Stimulated activated CD8-positive, alpha-beta memory T cell treated with anti-CD3 and anti-CD28 coated beads, Interleukin-7, amount 100 ng/mL, for 24 hours (primary cell): ENCODE results near the gene CDH13.
A peak's percentile ranks its signal among the peaks of the same experiment; 100 is the strongest.

Experiments used
- DNase-seq: peaks from one replicate; pipeline ENCODE4 v3.0.0-alpha.2; 2020; ENCODE audit warnings: low read depth

Gene CDH13

DNA sequence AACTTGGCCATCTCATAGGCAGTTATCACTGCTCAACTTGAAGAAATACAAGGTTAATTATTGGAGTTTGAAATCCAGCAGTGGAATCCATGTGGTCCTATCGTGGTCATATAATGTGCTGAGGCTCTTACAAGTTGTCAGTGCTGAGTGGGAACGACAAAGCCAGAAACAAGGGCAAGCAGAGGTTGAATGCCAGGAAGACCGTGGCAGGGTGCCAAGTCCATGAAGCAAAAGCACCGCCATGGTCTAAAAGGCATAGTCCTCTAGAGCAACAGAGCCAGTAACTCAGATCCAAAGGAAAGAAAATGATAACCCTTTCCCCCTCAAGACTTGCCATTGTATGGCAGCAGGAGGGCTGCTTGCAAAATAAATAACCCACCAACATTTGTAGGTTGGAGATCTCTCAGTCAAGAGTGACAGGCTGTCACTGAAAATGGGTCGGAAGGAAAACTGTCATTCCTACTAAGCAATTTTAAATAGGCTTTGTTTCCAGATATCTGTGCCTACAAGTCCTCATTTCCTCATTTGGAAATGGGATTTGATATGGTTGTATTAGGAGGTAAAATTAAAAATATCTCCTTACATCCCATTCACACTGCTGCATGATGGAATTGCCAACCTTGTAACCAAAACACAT is 1144.7 kb downstream of the CDH13 start:
- no peak for DNase-seq

- DNase-seq, result no peak
These were observed 1146.0 kb downstream of the CDH13 start for GRCh38 chr16:83772806-83773205.

DNA sequence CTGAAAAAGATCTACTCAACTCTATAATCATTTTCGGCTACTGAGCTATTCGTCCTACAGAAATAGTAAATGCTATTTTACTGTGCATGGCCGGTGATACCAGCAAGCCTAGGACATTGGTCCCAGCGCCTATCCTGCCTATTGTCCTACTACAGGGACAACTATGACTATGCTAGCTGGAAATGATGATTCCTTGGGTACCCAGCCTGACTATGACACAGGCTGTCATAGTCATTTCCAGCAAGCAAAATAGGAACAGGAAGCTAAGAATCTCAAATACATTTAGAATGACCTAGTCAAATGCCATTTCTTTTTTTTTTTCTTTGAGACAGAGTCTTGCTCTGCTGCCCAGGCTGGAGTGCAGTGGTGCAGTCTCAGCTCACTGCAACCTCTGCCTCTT is 1147.3 kb downstream of the CDH13 start:
- no peak for DNase-seq

DNA sequence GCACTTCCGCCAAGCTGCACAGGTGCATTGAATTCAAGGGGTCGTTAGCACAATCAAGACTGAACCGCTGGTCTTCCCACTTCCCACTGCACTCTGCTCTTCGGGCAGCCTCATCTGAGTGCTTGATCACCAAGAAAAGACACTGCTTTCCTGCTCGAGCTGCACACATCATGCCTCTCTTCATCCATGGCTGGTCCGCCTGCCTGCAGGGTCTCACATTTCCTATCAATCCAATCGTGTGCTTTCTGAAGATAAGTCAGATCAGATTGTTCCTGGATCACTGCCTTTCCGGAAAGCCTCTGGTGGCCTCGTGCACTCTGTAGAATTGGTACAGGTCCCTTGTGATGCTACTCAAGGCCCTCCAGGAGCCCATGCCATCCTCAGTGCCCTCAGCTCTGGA is 1150.2 kb downstream of the CDH13 start:
- no peak for DNase-seq

GRCh38 chr16:83779886-83780285 is 1153.1 kb downstream of the CDH13 start:
- DNase-seq, result no peak

- no peak for DNase-seq
These were observed 1158.7 kb downstream of the CDH13 start for GRCh38 chr16:83785455-83785854.

- DNase-seq, result no peak
These were observed 1163.1 kb downstream of the CDH13 start for GRCh38 chr16:83789642-83790401.

- no peak for DNase-seq
These were observed 1165.1 kb downstream of the CDH13 start for GRCh38 chr16:83791916-83792315.

DNA sequence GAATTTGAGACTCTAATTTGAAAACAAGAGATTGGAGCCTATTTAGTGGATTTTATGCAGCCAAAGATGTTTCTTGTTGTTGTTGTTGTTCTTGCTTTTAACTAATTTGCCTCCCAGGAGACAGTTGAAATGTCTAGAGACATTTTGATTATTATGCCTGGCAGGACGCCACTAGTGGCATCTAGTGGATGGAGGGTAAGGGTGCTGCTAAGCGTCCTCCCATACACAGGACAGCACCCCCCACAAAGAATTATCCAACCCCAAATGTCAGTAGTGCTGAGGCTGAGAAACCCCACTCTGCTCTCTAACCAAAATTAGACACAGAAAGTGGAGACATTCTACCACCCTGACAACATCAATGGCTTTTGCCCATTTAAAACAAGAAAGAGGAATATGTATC is 1165.6 kb downstream of the CDH13 start:
- DNase-seq, result no peak

GRCh38 chr16:83793179-83793578 is 1166.4 kb downstream of the CDH13 start:
- no peak for DNase-seq

DNA sequence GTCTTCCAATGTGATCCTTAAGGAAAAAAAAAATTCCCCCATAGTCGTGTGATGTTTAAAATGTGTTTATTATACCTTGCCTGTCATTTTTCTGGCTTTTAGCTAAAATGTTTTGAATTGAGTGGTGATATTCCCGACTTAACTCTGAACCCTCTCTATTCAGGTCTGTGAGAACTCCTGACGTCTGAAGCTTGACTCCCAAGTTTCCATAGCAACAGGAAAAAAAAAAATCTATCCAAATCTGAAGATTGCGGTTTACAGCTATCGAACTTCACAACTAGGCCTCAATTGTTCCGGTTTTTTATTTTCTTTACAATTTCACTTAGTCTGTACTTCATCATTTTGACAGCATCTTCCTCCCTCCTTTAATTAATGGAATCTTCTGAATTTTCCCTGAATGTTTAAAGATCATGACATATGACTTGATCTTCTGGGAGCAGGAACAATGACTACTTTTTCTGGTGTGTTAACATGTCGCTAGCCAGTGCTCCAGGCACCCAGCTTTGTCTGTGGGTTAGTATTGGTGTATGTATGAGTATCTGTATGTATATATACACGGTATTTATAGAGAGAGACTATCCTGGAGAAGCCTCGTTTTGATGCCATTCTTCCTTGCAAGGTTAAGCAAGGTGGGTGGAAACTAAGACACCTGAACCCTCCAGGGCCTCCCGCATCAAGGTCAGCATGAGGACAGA is 1168.2 kb downstream of the CDH13 start:
- DNase-seq, result no peak

GRCh38 chr16:83797013-83797412 is 1170.2 kb downstream of the CDH13 start:
- no peak for DNase-seq

DNA sequence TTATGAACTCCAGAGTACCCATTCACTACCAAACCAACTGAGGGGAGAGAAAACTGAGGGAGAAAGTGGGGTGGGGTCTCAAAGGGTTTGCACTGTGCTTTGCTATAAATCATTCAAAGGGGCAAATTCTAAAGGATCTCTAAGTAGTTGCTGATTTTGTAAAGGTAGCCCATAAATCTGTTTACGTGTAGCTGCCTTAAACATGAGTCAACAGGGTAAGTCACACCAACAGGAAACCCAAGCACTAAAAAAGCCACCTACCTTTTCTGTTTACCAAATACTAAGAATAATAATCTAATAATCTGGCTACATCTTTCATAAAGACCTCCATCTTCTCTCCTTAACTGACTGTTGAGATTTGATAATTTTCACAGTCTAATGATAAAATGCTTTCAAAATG is 1172.6 kb downstream of the CDH13 start:
- no peak for DNase-seq

DNA sequence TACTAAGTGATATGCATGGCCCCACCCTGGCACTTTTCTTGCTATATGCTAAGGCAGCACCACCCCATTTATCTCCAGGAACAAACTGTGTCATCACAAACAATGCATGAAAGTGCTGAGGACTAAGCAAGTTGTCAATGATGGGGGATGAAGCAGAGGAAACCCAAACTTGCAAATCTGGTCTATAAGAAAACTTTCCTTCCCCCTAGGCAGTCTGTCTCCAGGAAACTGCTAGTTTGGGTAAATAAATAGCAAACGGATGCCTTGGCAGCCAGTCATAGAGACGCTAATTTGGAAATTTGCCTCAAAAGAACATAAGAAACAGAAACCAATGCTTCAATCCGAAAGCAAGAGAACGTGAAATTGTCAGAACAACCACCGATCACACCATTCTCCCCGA is 1175.4 kb downstream of the CDH13 start:
- no peak for DNase-seq

DNA sequence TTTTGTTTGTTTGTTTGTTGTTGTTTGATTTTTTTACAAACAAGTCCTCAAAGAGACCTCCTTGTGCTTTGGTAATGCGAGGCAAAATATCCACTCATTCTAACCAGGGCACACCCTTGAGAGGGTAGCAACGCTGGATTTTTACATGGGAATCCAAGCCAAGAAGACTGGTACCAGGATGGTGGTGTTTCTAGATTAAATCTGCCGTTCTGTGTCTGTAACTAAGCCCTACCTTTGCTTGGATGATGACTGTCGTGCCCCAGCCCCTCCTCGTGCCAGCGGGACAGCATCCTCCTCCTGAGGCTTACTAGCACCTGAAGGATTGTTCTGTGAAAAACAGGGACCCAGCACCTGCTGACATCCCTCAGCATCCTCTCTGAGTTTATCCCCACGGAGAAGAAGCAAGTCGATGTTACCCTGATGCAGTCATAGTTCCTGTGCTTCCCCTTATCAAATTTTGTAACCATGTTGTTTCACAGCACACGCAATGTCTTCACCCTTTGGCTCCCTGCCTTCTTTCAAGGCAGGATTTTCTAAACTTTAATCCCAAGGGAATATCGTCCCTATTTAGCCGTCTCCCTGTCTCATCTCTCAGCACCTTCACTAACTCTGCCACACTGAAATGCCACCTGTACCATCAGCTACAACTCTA is 1175.9 kb downstream of the CDH13 start:
- DNase-seq, result no peak

GRCh38 chr16:83803811-83804210 is 1177.0 kb downstream of the CDH13 start:
- DNase-seq, result no peak

DNA sequence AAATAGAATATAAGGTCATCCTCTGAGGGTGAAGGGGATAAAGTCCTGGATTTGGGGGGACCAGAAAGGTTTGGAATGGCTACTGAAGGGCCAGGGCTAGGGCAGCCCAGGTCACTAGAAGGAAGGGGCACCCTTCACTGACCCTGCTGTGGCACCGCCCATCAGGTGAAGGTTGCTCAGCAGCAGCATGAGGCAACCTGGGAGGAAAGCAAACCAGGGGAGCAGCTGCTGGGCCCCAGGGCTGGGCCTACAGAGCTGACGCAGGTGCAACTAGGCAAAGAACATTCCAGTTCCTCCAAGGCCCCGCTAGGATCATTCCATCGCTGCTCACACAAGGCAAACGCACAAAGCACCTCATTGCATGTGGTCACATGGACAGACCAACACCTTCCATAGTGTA is 1177.6 kb downstream of the CDH13 start:
- no peak for DNase-seq

DNA sequence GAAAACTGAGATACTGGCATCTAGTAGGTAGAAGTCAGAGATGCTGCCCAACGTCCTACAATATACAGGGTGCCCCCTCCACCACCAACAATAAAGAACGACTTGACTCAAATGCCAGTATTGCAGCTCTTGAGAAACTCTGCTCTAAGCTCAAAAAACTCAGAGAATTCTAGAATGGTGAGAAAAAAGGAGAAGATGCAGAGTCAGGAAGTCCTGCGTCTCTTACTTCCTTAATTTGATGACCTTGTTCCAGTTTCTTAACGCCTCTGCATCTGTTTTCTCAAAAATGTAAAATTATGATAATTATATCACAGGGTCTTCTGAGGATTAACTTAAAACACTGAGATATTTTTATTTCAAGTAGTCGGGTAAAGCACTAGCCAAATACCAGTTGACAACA is 1179.3 kb downstream of the CDH13 start:
- no peak for DNase-seq

DNA sequence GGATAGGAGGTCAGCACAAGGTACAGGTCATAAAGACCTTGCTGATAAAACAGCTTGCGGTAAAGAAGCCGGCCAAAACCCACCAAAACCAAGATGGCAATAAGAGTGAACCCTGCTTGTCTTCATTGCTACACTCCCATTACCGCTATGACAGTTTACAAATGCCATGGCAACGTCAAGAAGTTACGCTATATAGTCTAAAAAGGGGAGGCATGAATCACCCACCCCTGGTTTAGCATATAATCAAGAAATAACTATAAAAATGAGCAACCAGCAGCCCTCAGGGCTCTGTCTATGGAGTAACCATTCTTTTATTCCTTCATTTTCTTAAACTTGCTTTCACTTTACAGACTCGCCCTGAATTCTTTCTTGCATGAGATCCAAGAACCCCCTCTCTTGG is 1180.0 kb downstream of the CDH13 start:
- DNase-seq, result no peak

DNA sequence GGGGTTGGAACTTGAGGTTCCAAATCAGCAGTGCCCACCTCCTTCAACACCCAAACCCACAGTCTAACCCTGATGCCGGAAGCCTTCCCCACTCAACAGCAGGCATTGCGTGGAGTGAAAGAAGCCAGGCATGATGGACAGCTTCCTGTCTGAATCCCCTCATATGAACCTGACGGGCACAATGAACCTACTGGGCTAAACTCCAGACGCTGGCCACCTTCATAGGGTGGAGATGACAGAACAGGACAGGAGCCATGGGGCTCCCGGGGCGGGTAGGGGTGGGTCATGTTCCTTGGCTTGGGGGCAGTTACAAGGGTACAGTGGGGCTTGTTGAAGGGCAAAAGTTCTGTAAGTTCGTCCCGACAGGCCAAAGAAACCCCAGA is 1180.5 kb downstream of the CDH13 start:
- DNase-seq, result no peak

DNA sequence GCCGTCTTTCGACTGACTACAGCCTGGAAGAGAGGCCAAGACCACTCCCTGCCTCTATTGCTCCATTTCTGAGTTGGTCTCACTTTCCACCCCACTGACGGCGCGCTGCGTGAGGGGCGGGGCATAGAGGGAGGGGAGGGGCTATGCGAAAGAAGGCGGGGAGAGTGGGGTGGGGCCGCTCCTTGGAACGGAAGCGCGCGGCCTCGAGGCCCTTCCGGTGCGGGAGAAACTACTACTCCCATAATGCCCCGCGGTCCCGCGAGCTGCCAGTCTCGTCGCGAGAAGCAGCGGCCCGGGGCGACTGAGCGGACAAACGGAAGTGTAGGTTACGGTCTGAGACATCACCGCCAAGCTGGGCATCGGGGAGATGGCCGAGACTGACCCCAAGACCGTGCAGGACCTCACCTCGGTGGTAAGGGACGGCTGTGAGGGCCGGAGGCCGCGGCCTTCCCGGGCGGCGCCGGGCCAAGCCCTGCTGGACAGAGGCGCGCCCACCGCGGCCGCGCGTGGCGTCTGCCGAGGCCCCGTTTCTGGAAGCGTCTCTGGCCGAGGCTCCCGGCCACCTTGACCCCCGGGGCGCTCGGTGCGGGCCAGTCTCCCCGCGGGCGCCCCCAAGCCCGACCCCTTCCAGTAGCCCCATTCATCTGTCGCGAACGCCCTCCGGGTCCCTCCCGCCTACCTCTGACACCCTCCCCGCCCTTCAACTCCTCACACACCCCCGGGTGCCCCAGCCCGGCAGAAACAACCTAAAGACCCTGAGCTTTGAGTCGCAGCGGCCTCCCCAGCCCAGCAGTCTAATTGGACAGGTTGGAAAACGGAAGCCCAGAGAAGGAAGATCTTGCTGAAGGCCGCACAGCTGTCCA is 1181.2 kb downstream of the CDH13 start, which contains the start of gene HSBP1:
HSBP1 (plus strand) TSS at position 269 of the 863 bp plus-strand sequence; CDS start at position 368, 99 bp downstream.
- DNase-seq, result peak; percentile 87

DNA sequence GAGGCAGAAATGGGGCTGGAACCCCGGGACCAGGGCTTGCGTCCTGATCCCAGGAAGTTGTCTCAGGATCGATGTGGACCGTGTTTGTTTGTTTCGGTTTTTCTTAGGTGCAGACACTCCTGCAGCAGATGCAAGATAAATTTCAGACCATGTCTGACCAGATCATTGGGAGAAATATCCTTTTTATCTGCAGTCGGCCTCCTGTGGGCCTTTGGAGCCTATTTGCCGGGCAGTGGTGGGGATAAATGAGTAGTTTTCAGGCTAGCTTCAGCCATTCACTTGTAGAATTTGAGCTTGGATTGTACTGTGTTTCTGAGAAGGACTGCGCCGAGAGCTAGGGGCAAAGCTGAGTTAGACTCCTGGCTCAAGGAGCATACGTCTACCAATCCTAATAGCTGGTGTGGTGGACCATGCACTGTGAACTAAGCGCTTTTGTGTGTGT is 1181.8 kb downstream of the CDH13 start:
- no peak for DNase-seq
